ENCODE measurements around the gene PRKAR2B.
A peak's percentile ranks its signal among the peaks of the same experiment; 100 is the strongest.
"Not testable (repeated sequence)": the region's sequence is repeated elsewhere in the genome, so short reads cannot be mapped to it uniquely, and the experiment has no call there.

The PRKAR2B gene

DNA sequence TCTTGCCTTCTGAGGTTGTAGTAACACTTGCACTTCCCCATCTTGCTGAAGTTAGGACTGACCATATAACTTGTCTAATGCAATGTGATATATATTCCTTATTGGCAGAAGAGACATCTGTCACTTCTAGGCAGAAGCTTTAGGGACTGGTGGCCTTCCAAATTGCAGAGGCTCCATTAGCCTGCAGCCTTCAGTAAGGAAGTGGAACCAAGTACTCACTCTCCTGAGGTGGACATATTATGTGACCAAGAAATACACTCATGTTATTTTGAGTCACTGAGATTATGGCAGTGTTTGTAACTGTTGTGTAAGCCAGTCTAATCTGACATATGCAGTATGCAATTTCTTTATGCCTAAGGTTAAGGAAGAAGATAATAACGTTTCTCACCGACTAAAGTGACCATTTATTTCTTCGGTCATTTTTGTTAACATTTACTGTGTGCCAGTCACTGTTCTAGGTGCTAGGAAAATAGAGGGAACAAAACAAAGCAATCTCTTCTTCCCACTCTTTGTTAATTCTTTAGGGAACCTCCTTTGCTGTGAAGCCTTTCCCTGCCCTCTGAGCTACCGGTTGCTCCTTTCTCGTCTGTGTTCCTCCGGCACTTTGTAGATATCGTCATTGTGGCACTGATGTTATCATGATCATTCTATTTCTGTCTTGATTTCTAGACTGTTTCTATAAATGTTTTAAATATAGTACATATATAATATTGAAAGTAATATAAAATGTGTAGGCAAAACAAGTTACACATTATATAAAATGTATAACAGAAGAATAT, 71.4 kb downstream of the PRKAR2B start:
- DNase-seq = no peak

DNA sequence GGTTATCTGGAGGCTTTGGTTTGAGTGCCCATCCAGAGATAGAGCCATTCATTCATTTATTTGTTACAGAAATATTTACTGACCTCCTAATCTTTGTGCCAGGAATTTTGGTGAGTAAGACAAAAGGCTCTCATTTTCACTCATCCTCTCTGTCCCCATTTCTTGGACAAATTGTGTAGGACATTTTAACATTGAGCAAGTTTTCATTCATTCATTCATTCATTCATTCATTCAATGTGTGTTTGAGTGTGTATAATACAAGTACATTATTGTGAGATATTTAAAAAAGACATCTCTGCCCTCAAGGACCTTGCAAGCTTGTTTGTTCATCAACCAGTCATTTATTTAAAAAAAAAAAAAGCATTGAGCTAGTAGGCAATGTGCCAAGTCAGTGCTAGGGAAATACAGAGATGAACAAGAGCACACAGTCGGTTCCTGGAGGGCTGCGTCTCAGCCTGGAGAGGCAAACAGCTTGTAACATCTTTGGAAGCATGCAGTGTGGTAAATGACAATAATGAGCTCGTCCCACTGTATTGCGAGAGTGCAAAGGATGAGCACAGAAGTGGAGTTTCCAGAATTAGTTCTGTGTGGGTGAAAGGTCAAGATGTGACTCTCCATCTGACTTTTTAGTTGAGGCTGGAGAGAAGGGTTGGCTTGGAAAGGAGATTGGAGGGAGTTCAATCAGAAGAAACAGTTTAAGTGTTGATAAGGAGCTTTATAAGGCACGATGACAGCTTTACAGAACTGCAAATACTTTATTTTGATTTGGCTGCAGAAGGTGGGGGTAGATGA, 73.8 kb downstream of the PRKAR2B start:
- DNase-seq = no peak

DNA sequence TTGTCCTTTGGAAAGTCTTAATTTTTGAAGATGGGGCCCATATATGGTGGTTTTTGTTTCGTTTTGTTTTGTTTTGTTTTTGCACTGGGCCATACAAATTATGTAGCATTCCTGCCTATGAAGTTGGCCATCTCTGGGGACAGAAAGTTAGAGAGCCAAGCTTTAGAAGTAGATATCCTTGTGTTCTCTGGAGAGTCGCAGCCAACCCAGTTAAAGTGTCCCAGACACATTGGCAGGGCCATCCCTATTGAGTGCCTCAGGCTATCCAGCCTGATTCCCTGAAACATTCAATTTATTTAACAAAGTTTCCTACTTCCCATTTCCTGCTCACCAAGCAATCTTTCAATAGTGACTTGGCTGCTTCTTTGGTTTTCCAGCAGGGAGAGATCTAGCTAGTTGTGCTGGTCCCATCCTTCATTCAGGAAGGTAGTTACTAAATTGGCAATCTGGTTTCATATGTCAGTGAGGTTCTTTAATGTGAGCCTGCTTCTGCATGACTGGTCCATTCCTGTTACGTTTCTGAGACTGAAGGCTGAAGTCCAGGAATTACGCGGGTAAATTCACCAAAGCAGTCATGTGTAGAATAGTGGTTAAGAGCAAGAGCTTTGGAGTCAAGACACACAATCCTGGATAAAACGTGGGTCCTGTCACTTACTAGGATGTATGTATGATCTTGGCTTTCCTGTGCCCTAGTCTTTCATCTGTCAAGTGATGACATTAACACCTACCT, 75.0 kb downstream of the PRKAR2B start:
- DNase-seq = no peak

DNA sequence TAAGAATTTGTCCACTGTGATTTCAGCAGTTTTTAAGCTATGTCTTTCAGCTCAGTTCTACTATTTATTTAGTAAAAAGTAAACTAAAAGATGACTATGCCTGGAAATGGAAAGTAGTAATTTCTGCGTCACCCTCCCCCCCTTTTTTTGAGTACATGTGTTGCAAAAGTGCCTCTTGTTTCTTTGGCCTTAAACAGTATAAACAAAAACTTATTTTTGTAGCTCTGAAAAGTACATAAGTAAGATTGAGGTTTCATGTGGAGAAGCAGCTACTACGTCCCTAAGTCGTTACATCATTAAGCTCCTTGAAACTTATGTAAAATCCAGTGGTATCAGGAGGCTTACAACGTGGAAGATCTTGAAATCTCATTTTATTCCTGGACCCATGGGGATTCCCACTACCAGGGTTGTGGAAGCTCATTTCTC, 78.0 kb downstream of the PRKAR2B start:
- no peak for DNase-seq

DNA sequence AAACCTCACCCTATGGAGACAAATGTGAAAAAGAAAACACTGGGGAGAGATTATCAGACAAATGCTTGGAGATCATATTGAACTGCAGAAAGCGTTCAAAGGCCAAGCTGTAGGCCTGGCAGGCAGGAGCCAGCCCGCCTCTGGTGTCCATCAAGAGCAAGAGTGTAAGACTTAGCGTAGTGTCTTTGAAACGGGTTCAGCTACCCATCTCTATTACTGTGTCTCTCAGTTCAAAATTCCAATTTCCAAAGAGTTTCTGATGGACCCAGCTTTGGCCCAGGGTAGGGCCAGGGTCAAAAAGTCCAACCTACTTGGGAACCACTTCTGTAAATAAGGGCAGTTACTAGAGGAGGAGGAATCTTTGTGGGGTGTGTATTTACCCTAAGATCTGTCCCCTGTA, 78.9 kb downstream of the PRKAR2B start:
- no peak for DNase-seq

DNA sequence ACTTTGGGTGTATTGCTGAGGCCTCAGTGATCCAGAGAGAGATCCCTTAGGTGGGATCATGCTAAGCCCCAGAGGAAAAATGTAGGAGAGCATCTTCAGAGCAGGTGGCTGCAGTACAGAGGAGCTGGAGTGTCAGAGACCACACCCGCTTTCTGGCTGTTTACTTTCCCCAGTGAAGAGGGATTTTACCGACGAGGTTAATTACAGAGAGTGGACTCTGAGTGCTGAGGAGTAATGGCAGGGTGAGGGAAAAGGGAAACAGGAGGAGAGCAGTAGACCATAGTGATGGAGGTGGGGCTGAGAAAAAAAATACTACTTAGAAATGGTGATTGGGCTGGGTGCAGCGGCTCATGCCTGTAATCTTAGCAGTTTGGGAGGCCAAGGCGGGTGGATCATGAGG, 81.0 kb downstream of the PRKAR2B start:
- no peak for DNase-seq

DNA sequence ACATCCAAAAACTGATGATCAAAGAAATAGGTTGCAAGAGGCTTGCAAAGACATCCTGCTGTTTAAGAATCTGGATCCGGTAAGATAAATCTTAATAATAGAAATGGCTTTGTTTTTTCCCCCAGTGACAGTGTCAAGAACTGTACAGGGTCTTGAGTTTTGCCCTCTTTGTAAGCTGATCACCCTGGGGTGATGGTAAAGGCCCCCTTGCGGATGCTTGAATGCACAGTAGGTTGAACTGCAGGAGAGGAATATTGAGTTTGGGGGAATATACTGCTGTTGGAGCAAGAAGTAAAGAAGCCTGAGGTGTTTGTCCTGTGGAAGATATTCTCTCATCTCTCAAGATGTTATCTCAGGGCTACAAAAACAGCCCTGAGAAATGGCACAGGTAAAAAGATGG, 83.7 kb downstream of the PRKAR2B start:
- no peak for DNase-seq

DNA sequence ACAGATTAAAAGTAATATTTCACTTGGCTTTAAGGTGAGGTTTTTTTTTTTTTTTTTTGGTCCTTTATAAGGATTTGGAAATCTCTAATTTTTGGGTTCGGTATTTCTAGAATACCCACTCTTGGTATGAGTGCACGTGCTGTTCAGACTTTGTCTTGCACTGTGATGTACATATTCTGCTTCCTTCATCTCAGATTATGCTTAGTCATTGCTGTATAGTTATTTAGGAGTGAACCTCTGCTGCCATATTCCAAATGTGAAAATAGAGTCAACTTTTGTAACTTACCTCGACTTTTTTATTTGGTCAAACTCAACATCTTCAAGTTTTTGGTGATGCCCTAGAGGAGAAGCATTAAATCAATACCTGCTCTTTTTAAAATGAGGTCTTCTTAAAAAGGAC, 84.2 kb downstream of the PRKAR2B start:
- DNase-seq = no peak

DNA sequence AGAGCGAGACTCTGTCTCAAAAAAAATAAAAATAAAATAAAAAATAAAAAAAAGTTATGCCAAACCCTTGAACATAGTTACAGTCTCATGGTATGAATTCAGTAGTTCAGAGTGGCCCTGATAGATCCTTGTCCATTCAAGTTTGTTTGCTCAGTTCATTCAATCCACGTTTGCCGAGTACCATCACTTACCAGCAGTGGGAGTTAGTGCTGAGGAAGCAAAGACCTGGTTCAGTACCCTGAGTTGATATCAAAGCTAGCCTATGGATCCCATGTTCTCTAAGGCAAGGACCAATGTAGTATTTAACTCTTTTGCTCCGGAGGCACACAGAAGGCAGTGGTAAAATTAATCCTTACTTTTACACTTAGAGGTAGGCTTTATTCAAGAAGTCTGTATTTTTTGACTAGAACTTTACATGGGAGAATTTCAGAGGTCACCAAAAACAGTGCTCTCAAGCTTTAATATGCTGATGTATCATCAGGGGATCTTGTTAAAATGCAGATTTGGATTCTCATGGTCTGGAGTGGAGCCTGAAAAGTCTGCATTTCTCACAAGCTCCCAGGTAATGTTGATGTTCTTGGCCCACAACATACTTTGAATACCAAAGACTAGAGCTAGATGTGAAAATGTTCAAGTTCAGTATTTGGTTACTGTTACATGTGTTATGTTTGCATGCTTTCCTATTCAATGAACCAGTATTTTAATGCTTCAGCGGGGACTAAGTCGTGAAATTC, 86.1 kb downstream of the PRKAR2B start:
- DNase-seq = no peak

DNA sequence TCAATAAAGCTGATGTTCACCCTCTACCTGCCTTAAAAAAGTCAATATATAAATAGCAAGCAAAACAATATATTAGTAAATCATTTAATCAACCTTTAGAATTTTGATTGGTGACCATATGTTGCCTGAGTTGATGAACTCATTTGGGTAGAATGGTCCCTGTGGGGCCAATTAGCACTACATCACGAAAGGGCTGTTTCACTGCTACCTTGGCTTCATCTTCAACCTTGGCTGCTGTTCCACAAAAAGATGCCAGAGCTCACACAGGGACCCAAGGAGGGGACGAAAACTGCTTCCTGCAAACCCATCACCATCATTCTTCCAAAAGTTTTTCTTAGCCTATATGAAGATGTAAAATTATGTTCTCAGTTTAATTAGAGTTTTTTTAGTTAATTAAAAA, 88.9 kb downstream of the PRKAR2B start:
- DNase-seq = no peak

DNA sequence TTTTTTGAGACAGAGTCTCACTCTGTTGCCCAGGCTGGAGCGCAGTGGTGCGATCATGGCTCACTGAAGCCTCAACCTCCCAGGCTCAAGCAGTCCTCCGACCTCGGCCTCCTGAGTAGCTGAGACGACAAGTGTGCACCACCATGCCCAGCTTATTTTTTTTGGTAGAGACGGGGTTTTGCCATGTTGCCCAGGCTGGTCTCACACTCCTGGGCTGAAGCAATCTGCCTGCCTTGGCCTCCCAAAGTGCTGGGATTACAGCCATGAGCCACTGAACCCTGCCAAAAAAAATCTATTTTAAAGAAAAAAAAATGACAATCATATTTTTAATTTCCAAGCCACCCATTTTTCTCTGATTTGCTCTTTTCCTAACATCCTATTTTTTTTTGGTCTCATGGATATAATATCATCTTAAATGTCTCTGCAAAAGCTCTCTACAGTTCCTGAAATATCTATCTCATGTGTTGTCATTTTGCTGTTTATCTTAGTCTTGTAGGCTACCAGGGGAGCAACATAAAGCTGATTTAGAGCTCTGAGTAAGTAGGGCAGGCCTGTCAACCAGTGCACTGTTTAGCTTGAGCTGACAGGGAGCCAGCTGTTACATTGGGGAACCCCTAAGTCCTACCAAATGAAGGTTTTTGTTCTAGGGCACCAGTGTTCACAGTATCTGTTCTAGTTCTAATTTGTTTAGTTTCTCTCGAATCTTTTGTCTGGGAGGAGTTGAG, 94.4 kb downstream of the PRKAR2B start:
- DNase-seq = no peak

DNA sequence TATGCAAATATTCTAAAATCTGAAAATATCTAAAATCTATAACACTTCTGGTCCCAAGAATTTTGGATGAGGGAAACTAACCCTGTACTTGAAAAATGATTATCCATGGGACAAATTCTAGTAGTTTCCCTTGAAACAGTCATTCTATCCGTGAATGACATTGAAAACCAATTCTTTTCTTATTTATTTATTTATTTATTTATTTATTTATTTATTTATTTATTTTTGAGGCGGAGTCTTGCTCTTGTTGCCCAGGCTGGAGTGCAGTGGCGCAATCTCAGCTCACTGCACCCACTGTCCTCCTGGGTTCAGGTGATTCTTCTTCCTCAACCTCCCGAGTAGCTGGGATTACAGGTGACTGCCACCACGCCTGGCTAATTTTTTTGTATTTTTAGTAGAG, 99.4 kb downstream of the PRKAR2B start:
- not testable (repeated sequence) for DNase-seq

DNA sequence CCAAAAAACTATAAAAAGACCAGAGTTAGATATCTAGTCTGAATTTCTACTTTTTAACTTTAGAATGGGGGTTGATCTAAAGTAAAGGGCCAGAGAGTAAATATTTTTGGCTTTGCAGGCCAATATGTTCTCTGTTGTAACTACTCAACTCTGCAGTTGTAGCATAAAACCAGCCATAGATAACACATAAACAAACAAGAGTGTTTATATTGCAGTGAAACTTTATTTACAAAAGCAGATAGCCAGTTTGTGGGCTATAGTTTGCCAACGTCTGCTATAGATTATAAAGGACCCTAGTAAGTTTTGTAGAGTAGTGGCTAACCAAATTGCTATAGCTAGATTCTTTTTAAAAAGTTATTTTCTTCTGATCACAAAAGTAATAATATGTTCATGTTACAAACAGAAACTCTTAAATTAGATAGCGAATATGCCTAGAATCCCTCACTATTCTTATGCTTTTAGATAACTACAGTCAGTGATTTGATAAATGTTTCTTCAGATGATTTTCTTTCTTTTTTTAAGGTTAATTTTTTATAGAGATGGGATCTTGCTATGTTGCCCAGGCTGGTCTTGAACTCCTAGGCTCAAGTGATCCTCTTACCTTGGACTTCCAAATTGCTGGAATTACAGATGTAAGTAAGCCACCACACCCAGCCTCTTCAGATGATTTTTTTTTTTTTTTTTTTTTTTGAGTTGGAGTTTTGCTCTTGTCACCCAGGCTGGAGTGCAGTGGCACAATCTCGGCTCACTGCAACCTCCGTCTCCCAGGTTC, 100.7 kb downstream of the PRKAR2B start:
- no peak for DNase-seq

DNA sequence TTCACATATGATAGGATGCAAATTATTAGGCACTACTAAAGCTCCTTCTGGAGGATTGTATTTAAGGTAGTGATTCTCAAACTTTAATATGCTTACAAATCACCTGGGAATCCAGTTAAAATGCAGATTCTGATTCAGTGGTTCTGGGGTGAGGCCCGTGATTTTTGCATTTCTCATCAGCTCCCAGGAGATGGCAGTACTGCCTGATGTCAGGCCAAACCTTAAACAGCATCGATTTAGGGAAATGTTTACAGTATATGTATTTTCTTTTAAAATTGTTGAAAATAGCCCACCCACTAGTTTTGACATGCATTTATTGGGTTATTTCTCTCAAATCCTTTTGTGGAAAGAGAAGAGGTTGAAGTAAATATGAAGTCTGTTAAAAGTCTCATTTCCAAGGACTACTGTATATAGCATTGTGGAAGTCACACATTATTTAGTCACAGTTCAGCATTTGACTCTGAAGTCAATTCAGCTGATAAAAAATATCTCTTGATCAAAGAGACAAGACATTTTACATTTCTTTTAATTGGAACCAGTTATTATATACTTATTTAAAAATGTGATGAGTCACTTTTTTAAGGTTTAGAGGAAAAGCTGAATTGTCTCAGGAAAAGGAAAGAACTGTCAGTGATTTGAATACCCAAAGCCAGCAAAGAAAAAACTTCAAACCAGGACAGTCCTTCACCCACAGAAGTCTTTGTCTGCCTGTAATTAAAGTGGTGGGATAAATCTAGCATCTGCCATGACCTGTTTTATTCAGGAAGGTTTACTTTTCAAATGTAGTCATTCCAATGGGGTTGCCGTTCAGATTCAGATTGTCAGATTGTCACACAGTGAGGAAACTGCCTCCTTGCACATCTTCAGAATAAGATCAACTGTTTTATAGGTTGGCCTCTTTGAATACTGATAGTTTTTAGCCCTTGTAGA, 103.2 kb downstream of the PRKAR2B start:
- DNase-seq = peak in 13 of 58 donors; percentile 1 to 37 (median 9)

DNA sequence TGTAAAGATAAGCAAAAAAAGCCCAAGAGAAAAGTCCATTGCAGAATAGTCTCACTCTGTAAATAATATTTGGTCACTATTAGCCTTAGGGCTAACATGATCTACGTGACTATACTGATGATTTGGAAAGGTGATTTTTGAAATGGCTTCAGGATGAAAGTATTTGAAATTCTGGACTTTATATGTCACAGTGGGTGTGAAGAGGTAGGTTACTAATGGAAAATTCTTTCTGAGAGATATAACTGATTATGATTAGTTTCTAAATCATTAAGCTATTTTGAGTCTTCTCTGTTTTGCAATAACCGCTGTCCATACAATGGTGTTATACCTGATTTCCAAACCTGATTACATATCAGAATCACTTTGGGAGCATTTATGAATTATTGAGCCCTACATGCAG, 104.2 kb downstream of the PRKAR2B start:
- DNase-seq = no peak

DNA sequence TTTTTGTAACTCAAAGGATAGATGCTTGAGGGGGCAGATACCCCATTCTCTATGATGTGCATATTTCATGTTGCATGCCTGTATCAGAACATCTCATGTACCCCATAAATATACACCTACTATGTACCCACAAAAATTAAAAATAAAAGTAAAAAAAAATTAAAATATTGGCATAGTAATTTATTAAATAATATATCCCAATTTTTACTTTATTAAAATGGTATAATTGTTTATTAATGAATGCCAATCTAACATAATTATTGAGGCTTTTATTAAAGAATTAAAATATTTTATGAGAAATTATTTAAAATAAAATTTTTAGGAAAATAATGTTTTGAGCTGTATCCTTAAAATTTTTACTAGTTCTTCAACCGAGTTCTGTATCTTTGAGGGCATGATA, 105.4 kb downstream of the PRKAR2B start:
- no peak for DNase-seq

DNA sequence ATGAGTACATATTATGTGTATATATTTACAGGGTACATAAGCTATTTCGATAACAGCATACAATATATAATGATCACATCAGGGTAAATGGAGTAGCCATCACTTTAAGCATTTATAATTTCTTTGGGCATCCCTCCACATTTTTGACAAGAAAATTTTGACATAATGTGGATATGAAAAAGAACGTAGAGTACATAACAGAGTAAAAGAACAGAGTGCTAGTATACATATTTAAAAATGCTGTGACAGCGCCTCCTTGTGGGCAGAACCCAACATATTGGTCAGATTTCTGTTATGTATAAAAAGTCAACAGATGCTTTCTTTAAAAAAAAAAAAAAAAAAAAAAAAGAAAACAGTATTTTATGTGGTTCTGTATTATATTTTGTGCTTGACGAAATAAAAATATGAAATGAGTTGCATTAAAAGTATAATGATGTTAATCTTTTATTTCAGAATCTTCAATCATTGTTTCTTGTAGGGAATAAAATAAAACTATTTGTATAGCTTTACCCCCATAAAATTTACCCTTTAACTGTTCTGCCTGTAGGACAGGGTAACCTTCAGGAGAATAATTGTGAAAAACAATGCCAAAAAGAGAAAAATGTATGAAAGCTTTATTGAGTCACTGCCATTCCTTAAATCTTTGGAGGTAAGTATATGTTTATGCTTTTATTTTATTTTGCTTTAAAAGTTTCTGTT, 106.0 kb downstream of the PRKAR2B start:
- DNase-seq = peak in 29 of 58 donors; percentile 4 to 85 (median 32)

DNA sequence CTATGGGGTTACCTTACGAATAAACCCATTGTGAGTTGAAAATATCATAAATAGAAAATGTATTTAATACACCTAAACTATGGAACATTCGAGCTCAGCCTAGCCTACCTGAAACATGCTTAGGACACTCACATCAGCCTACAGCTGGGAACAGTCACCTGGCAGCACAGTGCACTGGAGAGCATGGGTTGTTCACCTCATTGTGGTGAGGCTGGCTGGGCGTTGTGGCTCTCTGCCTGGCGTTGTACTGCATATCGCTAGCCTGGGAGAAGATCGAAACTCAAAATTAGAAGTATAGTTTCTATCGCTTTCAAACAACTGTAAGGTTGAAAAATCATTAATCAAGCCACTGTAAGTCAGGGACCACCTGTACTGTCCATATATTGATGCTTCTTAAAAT, 107.0 kb downstream of the PRKAR2B start:
- DNase-seq = no peak

Measured in anterior cingulate cortex (tissue), 58 donors.